ENCODE results near the gene PTPN23. TPM values are rescaled to one million over a fixed set of nuclear protein-coding genes. Genes with fewer than 3 reads are reported as not detected.

PTPN23 gene
- total and polyA plus RNA-seq, 2 of the 8 experiments (the other 6 are each of a cell fraction or from before 2014, with no cell fraction given) = 2.9 to 46.7 TPM

DNA sequence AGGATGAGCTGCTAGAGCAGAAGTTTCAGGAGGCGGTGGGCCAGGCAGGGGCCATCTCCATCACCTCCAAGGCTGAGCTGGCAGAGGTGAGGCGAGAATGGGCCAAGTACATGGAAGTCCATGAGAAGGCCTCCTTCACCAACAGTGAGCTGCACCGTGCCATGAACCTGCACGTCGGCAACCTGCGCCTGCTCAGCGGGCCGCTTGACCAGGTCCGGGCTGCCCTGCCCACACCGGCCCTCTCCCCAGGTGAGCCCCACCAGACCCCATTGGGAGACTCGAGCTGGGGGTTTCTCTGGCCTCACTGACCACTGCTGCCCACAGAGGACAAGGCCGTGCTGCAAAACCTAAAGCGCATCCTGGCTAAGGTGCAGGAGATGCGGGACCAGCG, 28.0 kb downstream of the PTPN23 start:
- Histone ChIP-seq H2BK12ac (ENCODE audit: low read depth, low read length) (no peak overlapping the region), H4K20me1 (replicated peaks in 1 of 2; ENCODE audit: control insufficient read depth in 1 of 2, insufficient read depth in 2 of 2, low read length in 2 of 2) (peaks cover 6 to 26% of the 10 kb centered on the region in 2 experiments), H2BK20ac (ENCODE audit: low read length) (no peak overlapping the region), H2BK120ac (replicated peaks; ENCODE audit: low read depth, low read length) (no peak overlapping the region), H4K5ac (ENCODE audit: insufficient read length, low read depth, low read length) (no peak overlapping the region), H3K56ac (replicated peaks; ENCODE audit: insufficient read length, low read depth, low read length) (no peak overlapping the region), H3K23ac (ENCODE audit: insufficient read length) (no peak overlapping the region), H3K4ac (replicated peaks; ENCODE audit: insufficient read length, low read depth, low read length) (no peak overlapping the region), H3K18ac (ENCODE audit: extremely low read depth, low read length) (no peak overlapping the region), H3K4me3 (ENCODE audit: extremely low read depth in 1 of 4, insufficient read depth in 2 of 4, low read depth in 3 of 4, low read length in 4 of 4) (no peak overlapping the region), H2BK5ac (ENCODE audit: low read depth, low read length) (no peak overlapping the region), H4K8ac (ENCODE audit: extremely low read depth, insufficient read depth, low read length) (no peak overlapping the region; the same call in 1 of the 2 replicates), H3K23me2 (ENCODE audit: low read depth, low read length) (no peaks in the 10 kb centered on the region), H3K4me2 (ENCODE audit: insufficient read depth in 1 of 2, low read depth in 2 of 2, low read length in 2 of 2) (no peak overlapping the region), H3K79me1 (ENCODE audit: low read depth, low read length) (no peaks in the 10 kb centered on the region), H3K9ac (replicated peaks in 1 of 4; ENCODE audit: extremely low read depth in 1 of 4, low read depth in 3 of 4, low read length in 3 of 4) (no peak overlapping the region), H3K79me2 (ENCODE audit: control insufficient read depth in 1 of 2, insufficient read depth in 2 of 2, low read length in 2 of 2) (no peaks in the 10 kb centered on the region), H2BK15ac (ENCODE audit: low read length) (no peak overlapping the region), H3K36me3 (ENCODE audit: control insufficient read depth in 2 of 4, insufficient read depth in 4 of 4, low read length in 3 of 4) (peaks cover 14 to 46% (median 32%) of the 10 kb centered on the region in 4 experiments; a peak in 7 of 8 replicates), H3K27ac (ENCODE audit: low read depth, low read length) (no peak overlapping the region), H3K4me1 (replicated peaks in 1 of 4; ENCODE audit: control insufficient read depth in 3 of 4, insufficient read depth in 4 of 4, low read length in 3 of 4) (no peaks in the 10 kb centered on the region), H3K9me3 (ENCODE audit: insufficient read depth in 2 of 2, low read depth in 1 of 2, low read length in 1 of 2) (no peaks in the 10 kb centered on the region), H2AK5ac (ENCODE audit: low read depth, low read length) (no peak overlapping the region), H3K14ac (ENCODE audit: insufficient read length) (no peak overlapping the region), H3K27me3 (replicated peaks in 1 of 4; ENCODE audit: control insufficient read depth in 3 of 4, extremely low read depth in 1 of 4, insufficient read depth in 3 of 4, low read length in 3 of 4) (no peaks in the 10 kb centered on the region), H4K91ac (replicated peaks; ENCODE audit: insufficient read length, low read length) (no peak overlapping the region), H2AFZ (ENCODE audit: low read length) (no peak overlapping the region)
- WGBS, 2 experiments (ENCODE audit: extremely low coverage in 1 of 2, insufficient coverage in 1 of 2, insufficient read length in 1 of 2, insufficient replicate concordance in 2 of 2, low coverage in 1 of 2, low lambda C conversion rate in 2 of 2, missing lambda C conversion rate in 1 of 2) = 95% methylated on average over 15 of the region's 15 CpGs; no CpG with 5 or more reads in 1 of the 2 experiments
- no peak for DNase-seq (ENCODE audit: low read depth in 1 of 2, low spot score in 2 of 2)
- no peak for TF ChIP-seq JUN (IDR thresholded peaks at IDR 0.05; ENCODE audit: low read depth, low read length)
- no peak for TF ChIP-seq CREB1 (IDR thresholded peaks at IDR 0.05)
- TF ChIP-seq TAF1 (IDR thresholded peaks at IDR 0.05; ENCODE audit: low read depth, low read length) = no peak
- TF ChIP-seq ASH2L (IDR thresholded peaks at IDR 0.05; ENCODE audit: low read length) = no peak
- no peak for TF ChIP-seq CHD1 (IDR thresholded peaks at IDR 0.05; ENCODE audit: low read depth, low read length)
- TF ChIP-seq POLR2AphosphoS5 (IDR thresholded peaks at IDR 0.05; ENCODE audit: low read depth, low read length) = no peak
- no peak for TF ChIP-seq CTCF (IDR thresholded peaks at IDR 0.05; ENCODE audit: control extremely low read depth in 1 of 3, insufficient read depth in 1 of 3, low read depth in 1 of 3, low read length in 3 of 3)
- no peak for TF ChIP-seq FOSL1 (IDR thresholded peaks at IDR 0.05; ENCODE audit: insufficient read depth, low read depth, low read length)
- no peak for TF ChIP-seq CTBP2 (IDR thresholded peaks at IDR 0.05; ENCODE audit: borderline replicate concordance, insufficient read depth, insufficient read length, low read length)
- TF ChIP-seq SIRT6 (IDR thresholded peaks at IDR 0.05; ENCODE audit: low read length) = no peak
- TF ChIP-seq HDAC6 (IDR thresholded peaks at IDR 0.05; ENCODE audit: low read depth, low read length) = no peak
- no peak for FAIRE-seq
- ChIA-PET POLR2A (ENCODE audit: partially characterized antibody) (interaction anchor here (1.0 kb wide), 1 partner anchor 9 kb away, joined by 3 read pairs; no protein-coding TSS in a partner anchor), CTCF (ENCODE audit: partially characterized antibody) (interaction anchor here (0.8 to 6.5 kb wide), 4 partner anchors 12 to 485 kb away, joined by 3 to 55 read pairs (median 8); no protein-coding TSS in a partner anchor)
